HL-60 (cell line): Measurements from ENCODE around the gene DLL4.

Source experiments
- DNase-seq, 2 experiments: peaks; one replicate each; pipeline ENCODE4 v3.0.0-alpha.2; 2010 to 2020; ENCODE audit warnings: low read depth in 1 of 2, low spot score in 1 of 2
- H3K27ac ChIP-seq: fragments of 250-450 bp; sonication (Bioruptor Pico); replicated peaks from 2 replicates; pipeline ENCODE4 v1.5.1; 2020; ENCODE audit warnings: mild to moderate bottlenecking, moderate library complexity
- H3K27me3 ChIP-seq: fragments of 250-450 bp; sonication (Bioruptor Pico); 2 replicates; pipeline ENCODE4 v1.5.1; 2021; ENCODE audit warnings: mild to moderate bottlenecking, moderate library complexity; ENCODE audit not compliant: insufficient read depth, poor library complexity, severe bottlenecking
- H3K4me3 ChIP-seq: replicated peaks from 2 replicates; pipeline ENCODE4 v1.5.1; 2011; ENCODE audit warnings: mild to moderate bottlenecking, control low read depth, low read length; ENCODE audit not compliant: insufficient read depth
- GABPA ChIP-seq: IDR thresholded peaks from 2 replicates; pipeline ENCODE4 v1.6.1; 2012; ENCODE audit warnings: low read depth
- POLR2AphosphoS5 ChIP-seq: IDR thresholded peaks from 2 replicates; pipeline ENCODE4 v1.6.1; 2012; ENCODE audit warnings: low read depth
- SPI1 ChIP-seq: IDR thresholded peaks from 2 replicates; pipeline ENCODE4 v1.6.1; 2012; ENCODE audit warnings: low read depth, mild to moderate bottlenecking, borderline replicate concordance
- TF ChIP-seq, protein P1 (sequence below): IDR thresholded peaks from 2 replicates; pipeline ENCODE4 v1.6.1; 2012; ENCODE audit warnings: low read depth; ENCODE audit not compliant: insufficient replicate concordance
- TF ChIP-seq, protein P2 (sequence below): IDR thresholded peaks from one replicate; pipeline ENCODE4 v1.5.1; 2011; ENCODE audit warnings: low read length, control low read depth, inconsistent platforms; ENCODE audit not compliant: insufficient read depth

The DLL4 gene

DNA sequence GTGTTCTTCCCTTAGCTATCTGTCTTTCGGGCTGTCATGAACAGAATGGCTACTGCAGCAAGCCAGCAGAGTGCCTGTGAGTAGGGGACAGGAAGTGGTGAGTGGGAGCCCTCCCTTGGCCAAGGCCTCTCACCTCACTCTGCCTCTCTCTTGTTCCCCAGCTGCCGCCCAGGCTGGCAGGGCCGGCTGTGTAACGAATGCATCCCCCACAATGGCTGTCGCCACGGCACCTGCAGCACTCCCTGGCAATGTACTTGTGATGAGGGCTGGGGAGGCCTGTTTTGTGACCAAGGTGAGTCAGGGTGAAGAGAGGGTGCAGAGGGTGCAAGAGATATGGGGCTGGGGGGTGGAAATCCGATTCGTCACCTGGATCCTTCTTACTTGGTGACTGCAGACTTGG lies 3.0 kb downstream of the DLL4 start:
- DNase-seq: peak in 1 of 2 experiments; percentile 67
- TF ChIP-seq, protein P1, sequence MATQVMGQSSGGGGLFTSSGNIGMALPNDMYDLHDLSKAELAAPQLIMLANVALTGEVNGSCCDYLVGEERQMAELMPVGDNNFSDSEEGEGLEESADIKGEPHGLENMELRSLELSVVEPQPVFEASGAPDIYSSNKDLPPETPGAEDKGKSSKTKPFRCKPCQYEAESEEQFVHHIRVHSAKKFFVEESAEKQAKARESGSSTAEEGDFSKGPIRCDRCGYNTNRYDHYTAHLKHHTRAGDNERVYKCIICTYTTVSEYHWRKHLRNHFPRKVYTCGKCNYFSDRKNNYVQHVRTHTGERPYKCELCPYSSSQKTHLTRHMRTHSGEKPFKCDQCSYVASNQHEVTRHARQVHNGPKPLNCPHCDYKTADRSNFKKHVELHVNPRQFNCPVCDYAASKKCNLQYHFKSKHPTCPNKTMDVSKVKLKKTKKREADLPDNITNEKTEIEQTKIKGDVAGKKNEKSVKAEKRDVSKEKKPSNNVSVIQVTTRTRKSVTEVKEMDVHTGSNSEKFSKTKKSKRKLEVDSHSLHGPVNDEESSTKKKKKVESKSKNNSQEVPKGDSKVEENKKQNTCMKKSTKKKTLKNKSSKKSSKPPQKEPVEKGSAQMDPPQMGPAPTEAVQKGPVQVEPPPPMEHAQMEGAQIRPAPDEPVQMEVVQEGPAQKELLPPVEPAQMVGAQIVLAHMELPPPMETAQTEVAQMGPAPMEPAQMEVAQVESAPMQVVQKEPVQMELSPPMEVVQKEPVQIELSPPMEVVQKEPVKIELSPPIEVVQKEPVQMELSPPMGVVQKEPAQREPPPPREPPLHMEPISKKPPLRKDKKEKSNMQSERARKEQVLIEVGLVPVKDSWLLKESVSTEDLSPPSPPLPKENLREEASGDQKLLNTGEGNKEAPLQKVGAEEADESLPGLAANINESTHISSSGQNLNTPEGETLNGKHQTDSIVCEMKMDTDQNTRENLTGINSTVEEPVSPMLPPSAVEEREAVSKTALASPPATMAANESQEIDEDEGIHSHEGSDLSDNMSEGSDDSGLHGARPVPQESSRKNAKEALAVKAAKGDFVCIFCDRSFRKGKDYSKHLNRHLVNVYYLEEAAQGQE: no peak
- no peak for TF ChIP-seq SPI1
- TF ChIP-seq POLR2AphosphoS5: peak; percentile 61
- TF ChIP-seq GABPA: no peak
- TF ChIP-seq, protein P2, sequence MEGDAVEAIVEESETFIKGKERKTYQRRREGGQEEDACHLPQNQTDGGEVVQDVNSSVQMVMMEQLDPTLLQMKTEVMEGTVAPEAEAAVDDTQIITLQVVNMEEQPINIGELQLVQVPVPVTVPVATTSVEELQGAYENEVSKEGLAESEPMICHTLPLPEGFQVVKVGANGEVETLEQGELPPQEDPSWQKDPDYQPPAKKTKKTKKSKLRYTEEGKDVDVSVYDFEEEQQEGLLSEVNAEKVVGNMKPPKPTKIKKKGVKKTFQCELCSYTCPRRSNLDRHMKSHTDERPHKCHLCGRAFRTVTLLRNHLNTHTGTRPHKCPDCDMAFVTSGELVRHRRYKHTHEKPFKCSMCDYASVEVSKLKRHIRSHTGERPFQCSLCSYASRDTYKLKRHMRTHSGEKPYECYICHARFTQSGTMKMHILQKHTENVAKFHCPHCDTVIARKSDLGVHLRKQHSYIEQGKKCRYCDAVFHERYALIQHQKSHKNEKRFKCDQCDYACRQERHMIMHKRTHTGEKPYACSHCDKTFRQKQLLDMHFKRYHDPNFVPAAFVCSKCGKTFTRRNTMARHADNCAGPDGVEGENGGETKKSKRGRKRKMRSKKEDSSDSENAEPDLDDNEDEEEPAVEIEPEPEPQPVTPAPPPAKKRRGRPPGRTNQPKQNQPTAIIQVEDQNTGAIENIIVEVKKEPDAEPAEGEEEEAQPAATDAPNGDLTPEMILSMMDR: no peak
- peaks cover 27% of the 10 kb centered on the region for H3K27me3 ChIP-seq
- no peak overlapping the region for H3K27ac ChIP-seq
- no peak overlapping the region for H3K4me3 ChIP-seq

DNA sequence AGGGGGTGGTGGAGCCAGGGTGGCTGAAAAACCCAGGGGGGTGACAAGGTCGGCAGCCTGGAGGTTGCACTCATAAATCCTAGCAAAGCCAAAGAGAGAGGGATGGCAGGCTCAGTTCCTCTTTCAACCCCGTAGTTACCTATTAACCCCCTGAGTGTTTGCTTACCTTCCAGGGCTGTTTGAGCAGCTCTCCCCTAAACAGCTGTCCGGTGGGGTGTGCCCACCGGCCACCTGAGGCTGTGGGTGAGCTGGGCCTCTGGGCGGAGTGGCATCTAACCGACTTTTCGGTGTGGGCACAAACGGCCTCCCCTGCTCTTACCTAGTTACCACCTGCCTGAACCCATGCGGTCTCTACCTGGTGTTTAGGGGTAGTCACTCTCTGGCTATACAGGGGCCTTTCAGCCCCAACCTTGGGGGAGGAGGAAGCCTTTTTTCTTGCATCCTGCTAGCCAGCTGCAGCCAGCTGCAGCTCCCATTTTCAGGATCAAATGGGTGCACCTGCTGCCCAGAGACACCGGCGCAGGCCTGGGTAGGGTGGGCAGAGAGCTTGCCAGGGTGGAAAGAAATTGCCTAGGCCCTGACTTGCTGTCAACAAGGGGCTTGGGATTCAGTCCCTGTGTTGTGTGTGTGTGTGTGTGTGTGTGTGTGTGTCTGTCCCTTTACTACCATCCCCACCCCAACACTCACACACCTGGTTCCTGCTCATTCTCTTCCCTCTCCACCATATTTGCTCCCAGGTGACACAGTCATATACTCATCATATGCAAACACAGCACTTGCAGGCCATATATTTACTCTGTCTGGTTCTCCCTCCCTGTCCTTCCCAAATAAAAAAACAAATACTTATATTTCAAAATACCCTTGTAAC lies 3.7 kb downstream of the DLL4 start:
- DNase-seq: no peak
- peaks cover 23% of the 10 kb centered on the region for H3K27me3 ChIP-seq
- TF ChIP-seq SPI1 (peak; percentile 80), GABPA (no peak), POLR2AphosphoS5 (no peak)
- no peak overlapping the region for H3K4me3 ChIP-seq
- no peak overlapping the region for H3K27ac ChIP-seq

DNA sequence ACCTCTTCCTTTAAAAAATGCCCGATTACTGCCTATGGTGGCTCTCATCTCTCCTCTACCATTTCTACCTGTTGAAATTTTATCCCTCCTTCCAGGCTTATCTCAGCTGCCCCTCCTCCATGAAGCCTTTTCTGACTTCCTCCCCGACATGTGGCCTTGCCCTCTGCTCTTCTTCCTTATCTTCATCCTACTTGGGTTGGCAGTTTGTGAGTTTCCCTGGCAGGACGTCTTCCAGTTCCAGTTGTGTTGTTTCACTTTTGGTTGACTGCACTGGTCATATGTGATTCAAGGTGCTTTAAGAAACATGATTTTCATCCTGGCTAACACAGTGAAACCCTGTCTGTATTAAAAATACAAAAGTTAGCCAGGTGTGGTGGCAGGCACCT lies 4.4 kb downstream of the DLL4 start:
- H3K27ac ChIP-seq: no peak overlapping the region
- no peak overlapping the region for H3K4me3 ChIP-seq
- no peak for TF ChIP-seq GABPA
- no peak for TF ChIP-seq POLR2AphosphoS5
- TF ChIP-seq, protein P2: no peak
- TF ChIP-seq SPI1: peak; percentile 83
- peak in 1 of 2 experiments; percentile 29 for DNase-seq
- peaks cover 22% of the 10 kb centered on the region for H3K27me3 ChIP-seq

DNA sequence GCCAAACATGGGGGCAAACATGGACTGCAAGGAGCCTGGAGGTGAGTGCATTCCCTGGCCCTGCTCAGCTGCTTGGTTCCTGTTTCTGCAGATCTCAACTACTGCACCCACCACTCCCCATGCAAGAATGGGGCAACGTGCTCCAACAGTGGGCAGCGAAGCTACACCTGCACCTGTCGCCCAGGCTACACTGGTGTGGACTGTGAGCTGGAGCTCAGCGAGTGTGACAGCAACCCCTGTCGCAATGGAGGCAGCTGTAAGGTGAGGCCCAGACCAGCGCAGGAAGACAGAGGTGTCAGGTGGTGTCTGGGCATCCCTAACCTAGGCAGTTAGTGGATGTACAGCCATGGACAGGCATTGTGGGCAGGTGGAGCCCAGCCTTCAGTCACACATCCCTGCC lies 5.3 kb downstream of the DLL4 start:
- H3K27ac ChIP-seq: no peak overlapping the region
- DNase-seq: no peak
- H3K27me3 ChIP-seq: peaks cover 14% of the 10 kb centered on the region
- no peak overlapping the region for H3K4me3 ChIP-seq
- no peak for TF ChIP-seq GABPA
- no peak for TF ChIP-seq POLR2AphosphoS5
- TF ChIP-seq SPI1: no peak
- TF ChIP-seq, protein P1: no peak
- TF ChIP-seq, protein P2: no peak
